Measurements from ENCODE around the gene C15orf39.

- no peak for TF ChIP-seq CTCF (conservative IDR thresholded peaks at IDR 0.05)
- no peak for TF ChIP-seq EZH2 (IDR thresholded peaks at IDR 0.05; ENCODE audit: low read depth)
Measured at GRCh38 chr15:75153087-75153486, 48.6 kb upstream of the C15orf39 start.
